BE2C (cell line): ENCODE data around the gene MTR.

Source experiments
- DNase-seq: peaks from one replicate; pipeline ENCODE4 v3.0.0-alpha.2; 2020
- H3K27me3 ChIP-seq: fragments of 250-450 bp; sonication (Bioruptor Pico); 2 replicates; pipeline ENCODE4 v1.5.1; 2020; ENCODE audit warnings: mild to moderate bottlenecking
- H3K36me3 ChIP-seq: fragments of 250-450 bp; sonication (Bioruptor Pico); 2 replicates; pipeline ENCODE4 v1.5.1; 2020; ENCODE audit warnings: mild to moderate bottlenecking
- H3K4me1 ChIP-seq: fragments of 250-450 bp; sonication (Bioruptor Pico); 2 replicates; pipeline ENCODE4 v1.5.1; 2020
- H3K4me3 ChIP-seq: 2 replicates; pipeline ENCODE4 v1.5.1; 2011; ENCODE audit warnings: low read depth, low read length
- H3K9me3 ChIP-seq: fragments of 250-450 bp; sonication (Bioruptor Pico); 2 replicates; pipeline ENCODE4 v1.5.1; 2020
- CTCF ChIP-seq: IDR thresholded peaks from 2 replicates; pipeline ENCODE4 v1.5.1; 2012; ENCODE audit warnings: mild to moderate bottlenecking, low read depth, low read length

Gene MTR

GRCh38 chr1:236751935-236752334 is 43.2 kb upstream of the MTR start:
- no peak for TF ChIP-seq CTCF
- no peak for DNase-seq
- no peaks in the 10 kb centered on the region for H3K9me3 ChIP-seq
- H3K36me3 ChIP-seq, result no peaks in the 10 kb centered on the region
- no peaks in the 10 kb centered on the region for H3K4me1 ChIP-seq
- H3K4me3 ChIP-seq, result no peak overlapping the region
- H3K27me3 ChIP-seq, result no peaks in the 10 kb centered on the region

- TF ChIP-seq CTCF, result peak; percentile 63
- Histone ChIP-seq H3K9me3 (no peaks in the 10 kb centered on the region), H3K36me3 (no peaks in the 10 kb centered on the region), H3K4me3 (no peak overlapping the region), H3K27me3 (no peaks in the 10 kb centered on the region), H3K4me1 (no peaks in the 10 kb centered on the region)
- DNase-seq, result peak; percentile 45
Observed at GRCh38 chr1:236753516-236753915, 41.6 kb upstream of the MTR start.

GRCh38 chr1:236753964-236754363 is 41.1 kb upstream of the MTR start:
- Histone ChIP-seq H3K9me3 (no peaks in the 10 kb centered on the region), H3K27me3 (no peaks in the 10 kb centered on the region), H3K4me3 (no peak overlapping the region), H3K4me1 (no peaks in the 10 kb centered on the region), H3K36me3 (no peaks in the 10 kb centered on the region)
- TF ChIP-seq CTCF, result no peak
- no peak for DNase-seq

GRCh38 chr1:236754525-236755210 is 40.4 kb upstream of the MTR start:
- H3K36me3 ChIP-seq, result no peaks in the 10 kb centered on the region

DNA sequence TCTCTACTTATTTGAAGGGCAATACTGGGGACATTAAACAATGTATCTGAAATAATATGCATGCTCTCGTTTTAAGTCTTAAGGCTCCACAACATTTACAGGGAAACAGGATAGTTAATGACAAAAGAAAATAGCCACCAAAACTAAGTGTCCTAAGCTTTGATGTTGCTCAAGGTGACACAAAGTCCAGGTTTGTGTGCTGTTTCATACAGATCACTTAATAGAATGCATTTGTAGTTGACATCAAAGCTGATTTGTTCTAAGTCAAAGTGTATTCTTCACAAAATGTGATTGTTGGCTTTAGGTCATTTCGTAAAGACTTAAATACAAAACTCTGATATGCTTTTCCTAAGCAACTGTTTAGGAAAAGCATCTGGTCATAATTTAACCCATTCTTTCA is 37.5 kb upstream of the MTR start:
- no peak for TF ChIP-seq CTCF
- Histone ChIP-seq H3K4me1 (no peaks in the 10 kb centered on the region), H3K27me3 (no peaks in the 10 kb centered on the region), H3K9me3 (no peaks in the 10 kb centered on the region), H3K4me3 (no peak overlapping the region), H3K36me3 (no peaks in the 10 kb centered on the region)
- DNase-seq, result no peak

More at GRCh38 chr1:236754525-236755210, 40.4 kb upstream of the MTR start:
- no peak for DNase-seq
- Histone ChIP-seq H3K27me3 (no peaks in the 10 kb centered on the region), H3K4me1 (no peaks in the 10 kb centered on the region), H3K4me3 (no peak overlapping the region), H3K9me3 (no peaks in the 10 kb centered on the region)
- no peak for TF ChIP-seq CTCF

- Histone ChIP-seq H3K4me3 (no peak overlapping the region), H3K9me3 (no peaks in the 10 kb centered on the region), H3K4me1 (no peaks in the 10 kb centered on the region), H3K36me3 (no peaks in the 10 kb centered on the region), H3K27me3 (no peaks in the 10 kb centered on the region)
- peak; percentile 73 for TF ChIP-seq CTCF
- DNase-seq, result no peak
Observed at GRCh38 chr1:236759252-236759859, 35.7 kb upstream of the MTR start.
